HEK293 (cell line): ENCODE data around the gene ANKRD40.

Source experiments
- CTCF ChIA-PET: fragments of 350-600 bp; formaldehyde crosslinking; extraction: SDS; loops from one replicate; lab custom pipeline; 2021; ENCODE audit warnings: antibody characterized with exemption; lab: Yijun Ruan, JAX
- POLR2A ChIA-PET: fragments of 300-600 bp; formaldehyde crosslinking; extraction: SDS; loops from one replicate; lab custom pipeline; 2020; ENCODE audit warnings: antibody characterized with exemption, inconsistent platforms; lab: Yijun Ruan, JAX
- H3K27ac ChIP-seq: fragments of 200-500 bp; sonication (Bioruptor generic); 2 replicates; pipeline ENCODE4 v1.5.1; 2014; ENCODE audit warnings: low read depth, low read length, control low read depth, inconsistent platforms; ENCODE audit errors: extremely low read depth
- H3K36me3 ChIP-seq, 2 experiments: fragments of 200-500 bp in 1 of 2; sonication (Bioruptor generic) in 1 of 2; 1 replicate in 1 of 2; 2 replicates in 1 of 2; pipeline ENCODE4 v1.5.1; 2014 to 2017; ENCODE audit warnings: inconsistent platforms in 2 of 2, low read length in 2 of 2; ENCODE audit not compliant: control insufficient read depth in 2 of 2, insufficient read depth in 1 of 2
- H3K4me1 ChIP-seq: fragments of 200-500 bp; sonication (Bioruptor generic); 2 replicates; pipeline ENCODE4 v1.5.1; 2014; ENCODE audit warnings: mild to moderate bottlenecking, low read length, inconsistent platforms; ENCODE audit not compliant: control insufficient read depth, insufficient read depth
- H3K4me3 ChIP-seq: 2 replicates; pipeline ENCODE4 v1.5.1; 2011; ENCODE audit warnings: low read depth, mild to moderate bottlenecking, control low read depth, low read length, moderate library complexity
- H3K9me3 ChIP-seq: fragments of 200-500 bp; sonication (Bioruptor generic); 2 replicates; pipeline ENCODE4 v1.5.1; 2014; ENCODE audit warnings: low read depth, low read length, inconsistent platforms; ENCODE audit not compliant: control insufficient read depth, insufficient read depth
- FEZF1 ChIP-seq: fragments of 450-650 bp; formaldehyde crosslinking; IDR thresholded peaks from 2 replicates; pipeline ENCODE4 v1.5.1; 2016; ENCODE audit warnings: missing biosample characterization, missing genetic modification characterization
- GLIS1 ChIP-seq: fragments of 450-650 bp; formaldehyde crosslinking; IDR thresholded peaks from 2 replicates; pipeline ENCODE4 v1.5.1; 2016; ENCODE audit warnings: missing biosample characterization, missing genetic modification characterization
- GLIS2 ChIP-seq: fragments of 450-650 bp; formaldehyde crosslinking; IDR thresholded peaks from 2 replicates; pipeline ENCODE4 v1.5.1; 2016; ENCODE audit warnings: missing biosample characterization, missing genetic modification characterization
- RBAK ChIP-seq: fragments of 450-650 bp; formaldehyde crosslinking; IDR thresholded peaks from 2 replicates; pipeline ENCODE4 v1.5.1; 2016; ENCODE audit warnings: missing biosample characterization, missing genetic modification characterization
- SETDB1 ChIP-seq: IDR thresholded peaks from one replicate; pipeline ENCODE4 v1.6.1; 2017; ENCODE audit warnings: mild to moderate bottlenecking, low read length, moderate library complexity, mixed read lengths; ENCODE audit not compliant: insufficient read length
- TRIM28 ChIP-seq: IDR thresholded peaks from 2 replicates; pipeline ENCODE4 v1.6.1; 2011; ENCODE audit warnings: low read length, control low read depth, borderline replicate concordance
- ZBTB17 ChIP-seq: fragments of 450-650 bp; formaldehyde crosslinking; IDR thresholded peaks from 2 replicates; pipeline ENCODE4 v1.5.1; 2016; ENCODE audit warnings: missing biosample characterization, missing genetic modification characterization
- ZNF133 ChIP-seq: fragments of 450-650 bp; formaldehyde crosslinking; IDR thresholded peaks from 2 replicates; pipeline ENCODE4 v1.5.1; 2016; ENCODE audit warnings: missing biosample characterization, missing genetic modification characterization
- ZNF311 ChIP-seq: fragments of 450-650 bp; formaldehyde crosslinking; IDR thresholded peaks from 2 replicates; pipeline ENCODE4 v1.5.1; 2017; ENCODE audit warnings: missing biosample characterization, missing genetic modification characterization, borderline replicate concordance
- ZNF341 ChIP-seq: fragments of 450-650 bp; formaldehyde crosslinking; IDR thresholded peaks from 2 replicates; pipeline ENCODE4; 2016; ENCODE audit warnings: low read depth, missing biosample characterization, missing genetic modification characterization
- ZNF404 ChIP-seq: fragments of 450-650 bp; formaldehyde crosslinking; IDR thresholded peaks from 2 replicates; pipeline ENCODE4 v1.5.1; 2017; ENCODE audit warnings: missing biosample characterization, missing genetic modification characterization
- ZNF433 ChIP-seq: fragments of 450-650 bp; formaldehyde crosslinking; IDR thresholded peaks from 2 replicates; pipeline ENCODE4 v1.5.1; 2016; ENCODE audit warnings: missing biosample characterization, missing genetic modification characterization, low read depth
- ZNF473 ChIP-seq: fragments of 450-650 bp; formaldehyde crosslinking; IDR thresholded peaks from 2 replicates; pipeline ENCODE4 v1.5.1; 2017; ENCODE audit warnings: missing biosample characterization, missing genetic modification characterization
- ZNF561 ChIP-seq: fragments of 450-650 bp; IDR thresholded peaks from 2 replicates; pipeline ENCODE4 v1.5.1; 2018; ENCODE audit warnings: missing biosample characterization, missing genetic modification characterization, borderline replicate concordance
- ZNF664 ChIP-seq: fragments of 450-650 bp; formaldehyde crosslinking; IDR thresholded peaks from 2 replicates; pipeline ENCODE4 v1.5.1; 2016; ENCODE audit warnings: missing biosample characterization, missing genetic modification characterization
- ZNF701 ChIP-seq: fragments of 450-650 bp; formaldehyde crosslinking; IDR thresholded peaks from 2 replicates; pipeline ENCODE4 v1.5.1; 2016; ENCODE audit warnings: missing biosample characterization, missing genetic modification characterization
- ZNF76 ChIP-seq: fragments of 450-650 bp; formaldehyde crosslinking; IDR thresholded peaks from 2 replicates; pipeline ENCODE4; 2016; ENCODE audit warnings: low read depth, missing biosample characterization, missing genetic modification characterization, borderline replicate concordance
- ZNF792 ChIP-seq: fragments of 450-650 bp; formaldehyde crosslinking; IDR thresholded peaks from 2 replicates; pipeline ENCODE4 v1.5.1; 2016; ENCODE audit warnings: missing biosample characterization, missing genetic modification characterization
- TF ChIP-seq, protein P1 (sequence below): fragments of 450-650 bp; formaldehyde crosslinking; IDR thresholded peaks from 2 replicates; pipeline ENCODE4 v1.5.1; 2016; ENCODE audit warnings: missing biosample characterization, missing genetic modification characterization
- TF ChIP-seq, protein P2 (sequence below): fragments of 450-650 bp; formaldehyde crosslinking; IDR thresholded peaks from 2 replicates; pipeline ENCODE4 v1.5.1; 2016; ENCODE audit warnings: missing biosample characterization, missing genetic modification characterization

Gene ANKRD40

DNA sequence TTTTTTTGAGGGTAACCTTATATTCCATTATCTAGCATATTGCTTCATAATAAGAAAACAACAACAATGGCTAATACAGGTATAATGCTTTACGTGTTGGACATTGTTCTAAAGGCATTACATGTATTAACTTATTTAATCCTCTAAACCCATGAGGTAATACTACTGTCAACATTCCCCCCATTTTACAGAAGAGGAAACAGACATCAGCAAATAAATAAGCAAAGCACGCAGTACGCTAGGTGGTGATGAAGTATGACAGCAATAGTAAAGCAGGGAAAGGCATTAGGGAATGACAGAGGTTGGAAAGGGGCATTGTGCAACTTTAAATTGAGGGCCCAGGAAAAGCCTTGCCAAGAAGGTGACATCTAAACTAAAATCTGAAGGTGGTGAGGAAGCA lies 4.6 kb downstream of the ANKRD40 start:
- peaks cover 49 to 64% of the 10 kb centered on the region in 2 experiments for H3K36me3 ChIP-seq
- ChIA-PET POLR2A (no interaction called here), CTCF (interaction anchor here (0.5 to 1.4 kb wide), 5 partner anchors 8 to 221 kb away, joined by 3 to 7 read pairs (median 4); no protein-coding TSS in a partner anchor)
- TF ChIP-seq ZNF664 (peak; percentile 92), ZNF404 (tag by site-specific recombination) (no peak), ZNF792 (tag by site-specific recombination) (no peak)
- H3K4me3 ChIP-seq, result no peak overlapping the region
- no peak overlapping the region for H3K27ac ChIP-seq
- H3K4me1 ChIP-seq, result no peaks in the 10 kb centered on the region
- H3K9me3 ChIP-seq, result no peaks in the 10 kb centered on the region

DNA sequence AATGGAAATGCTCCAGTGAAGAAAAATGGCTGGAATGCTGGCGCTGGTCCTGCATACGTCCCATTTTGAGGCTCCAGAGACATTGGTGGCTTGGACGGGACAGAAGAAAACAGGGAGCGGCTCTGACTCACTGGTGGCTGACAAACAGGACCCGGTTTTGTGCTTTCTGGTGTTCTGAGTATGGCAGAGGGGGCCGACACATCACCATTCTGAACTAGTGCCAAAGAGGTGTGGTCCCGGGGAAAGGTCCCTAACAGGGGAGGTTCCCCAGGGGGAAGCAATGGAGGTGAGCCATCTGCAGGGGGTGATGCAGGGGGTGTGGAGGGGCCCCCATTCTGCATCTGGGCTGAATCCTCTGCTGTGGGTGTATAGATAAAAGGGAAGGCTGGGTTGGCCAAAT lies 8.3 kb downstream of the ANKRD40 start:
- H3K9me3 ChIP-seq, result no peaks in the 10 kb centered on the region
- no peak overlapping the region for H3K4me3 ChIP-seq
- CTCF ChIA-PET, result interaction anchor here (0.8 to 8.6 kb wide), 3 partner anchors 72 to 162 kb away, joined by 3 to 200 read pairs (median 8); no protein-coding TSS in a partner anchor
- H3K4me1 ChIP-seq, result peaks cover 1% of the 10 kb centered on the region; the same call in 1 of the 2 replicates
- H3K36me3 ChIP-seq, result peaks cover 74 to 87% of the 10 kb centered on the region in 2 experiments
- POLR2A ChIA-PET, result no interaction called here
- TF ChIP-seq ZBTB17 (tag by site-specific recombination) (no peak), ZNF341 (tag by site-specific recombination) (no peak), ZNF133 (tag by site-specific recombination) (no peak), SETDB1 (no peak), GLIS2 (tag by site-specific recombination) (0 out of 2 replicates have a peak, but pooled peaks have one; percentile 14), TRIM28 (no peak), ZNF701 (no peak), ZNF433 (no peak), GLIS1 (tag by site-specific recombination) (peak; percentile 88), RBAK (tag by site-specific recombination) (no peak), ZNF561 (no peak), ZNF76 (tag by site-specific recombination) (no peak), FEZF1 (tag by site-specific recombination) (no peak), ZNF311 (no peak), ZNF473 (no peak)
- TF ChIP-seq, protein P1, sequence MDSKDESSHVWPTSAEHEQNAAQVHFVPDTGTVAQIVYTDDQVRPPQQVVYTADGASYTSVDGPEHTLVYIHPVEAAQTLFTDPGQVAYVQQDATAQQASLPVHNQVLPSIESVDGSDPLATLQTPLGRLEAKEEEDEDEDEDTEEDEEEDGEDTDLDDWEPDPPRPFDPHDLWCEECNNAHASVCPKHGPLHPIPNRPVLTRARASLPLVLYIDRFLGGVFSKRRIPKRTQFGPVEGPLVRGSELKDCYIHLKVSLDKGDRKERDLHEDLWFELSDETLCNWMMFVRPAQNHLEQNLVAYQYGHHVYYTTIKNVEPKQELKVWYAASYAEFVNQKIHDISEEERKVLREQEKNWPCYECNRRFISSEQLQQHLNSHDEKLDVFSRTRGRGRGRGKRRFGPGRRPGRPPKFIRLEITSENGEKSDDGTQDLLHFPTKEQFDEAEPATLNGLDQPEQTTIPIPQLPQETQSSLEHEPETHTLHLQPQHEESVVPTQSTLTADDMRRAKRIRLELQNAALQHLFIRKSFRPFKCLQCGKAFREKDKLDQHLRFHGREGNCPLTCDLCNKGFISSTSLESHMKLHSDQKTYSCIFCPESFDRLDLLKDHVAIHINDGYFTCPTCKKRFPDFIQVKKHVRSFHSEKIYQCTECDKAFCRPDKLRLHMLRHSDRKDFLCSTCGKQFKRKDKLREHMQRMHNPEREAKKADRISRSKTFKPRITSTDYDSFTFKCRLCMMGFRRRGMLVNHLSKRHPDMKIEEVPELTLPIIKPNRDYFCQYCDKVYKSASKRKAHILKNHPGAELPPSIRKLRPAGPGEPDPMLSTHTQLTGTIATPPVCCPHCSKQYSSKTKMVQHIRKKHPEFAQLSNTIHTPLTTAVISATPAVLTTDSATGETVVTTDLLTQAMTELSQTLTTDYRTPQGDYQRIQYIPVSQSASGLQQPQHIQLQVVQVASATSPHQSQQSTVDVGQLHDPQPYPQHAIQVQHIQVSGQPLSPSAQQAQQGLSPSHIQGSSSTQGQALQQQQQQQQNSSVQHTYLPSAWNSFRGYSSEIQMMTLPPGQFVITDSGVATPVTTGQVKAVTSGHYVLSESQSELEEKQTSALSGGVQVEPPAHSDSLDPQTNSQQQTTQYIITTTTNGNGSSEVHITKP (tag by site-specific recombination), result no peak
- TF ChIP-seq, protein P2, sequence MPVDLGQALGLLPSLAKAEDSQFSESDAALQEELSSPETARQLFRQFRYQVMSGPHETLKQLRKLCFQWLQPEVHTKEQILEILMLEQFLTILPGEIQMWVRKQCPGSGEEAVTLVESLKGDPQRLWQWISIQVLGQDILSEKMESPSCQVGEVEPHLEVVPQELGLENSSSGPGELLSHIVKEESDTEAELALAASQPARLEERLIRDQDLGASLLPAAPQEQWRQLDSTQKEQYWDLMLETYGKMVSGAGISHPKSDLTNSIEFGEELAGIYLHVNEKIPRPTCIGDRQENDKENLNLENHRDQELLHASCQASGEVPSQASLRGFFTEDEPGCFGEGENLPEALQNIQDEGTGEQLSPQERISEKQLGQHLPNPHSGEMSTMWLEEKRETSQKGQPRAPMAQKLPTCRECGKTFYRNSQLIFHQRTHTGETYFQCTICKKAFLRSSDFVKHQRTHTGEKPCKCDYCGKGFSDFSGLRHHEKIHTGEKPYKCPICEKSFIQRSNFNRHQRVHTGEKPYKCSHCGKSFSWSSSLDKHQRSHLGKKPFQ (tag by site-specific recombination), result no peak
- H3K27ac ChIP-seq, result no peak overlapping the region
